ENCODE measurements around the gene KRT17.

DNA sequence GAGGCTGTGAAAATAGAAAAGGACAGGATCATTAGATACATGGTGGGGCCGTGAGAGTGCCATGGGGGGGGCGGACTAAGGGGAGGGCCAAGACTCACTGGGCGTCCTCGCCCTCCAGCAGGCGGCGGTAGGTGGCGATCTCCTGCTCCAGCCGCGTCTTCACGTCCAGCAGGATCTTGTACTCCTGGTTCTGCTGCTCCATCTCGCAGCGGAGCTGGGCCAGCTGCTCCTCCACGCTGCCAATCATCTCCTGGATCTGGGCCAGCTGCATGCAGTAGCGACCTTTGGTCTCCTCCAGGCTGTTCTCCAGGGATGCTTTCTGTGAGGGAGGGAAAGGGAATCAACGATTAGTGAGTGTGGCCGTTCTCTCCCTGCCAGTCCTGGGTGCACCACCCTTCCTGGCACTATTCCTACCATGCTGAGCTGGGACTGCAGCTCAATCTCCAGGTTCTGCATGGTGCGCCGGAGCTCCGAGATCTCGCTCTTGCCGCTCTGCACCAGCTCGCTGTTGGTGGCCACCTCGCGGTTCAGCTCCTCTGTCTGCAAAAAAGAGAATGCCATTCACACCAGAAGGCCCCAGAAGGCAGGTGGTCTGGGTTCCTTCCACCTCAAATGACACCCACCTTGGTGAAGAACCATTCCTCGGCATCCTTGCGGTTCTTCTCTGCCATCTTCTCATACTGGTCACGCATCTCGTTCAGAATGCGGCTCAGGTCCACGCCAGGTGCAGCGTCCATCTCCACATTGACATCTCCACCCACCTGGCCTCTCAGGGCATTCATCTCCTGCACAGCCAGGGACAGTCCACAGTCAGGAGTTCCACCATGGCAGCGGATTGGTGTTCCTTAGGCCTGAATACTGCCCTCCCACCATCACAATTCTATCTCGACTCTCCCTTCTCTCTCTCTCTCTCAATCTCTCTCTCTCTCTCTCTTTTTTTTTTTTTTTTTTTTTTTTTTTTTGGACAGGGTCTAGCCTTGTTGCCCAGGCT, 40.9 kb downstream of the KRT17 start:
- TF ChIP-seq, protein P1, sequence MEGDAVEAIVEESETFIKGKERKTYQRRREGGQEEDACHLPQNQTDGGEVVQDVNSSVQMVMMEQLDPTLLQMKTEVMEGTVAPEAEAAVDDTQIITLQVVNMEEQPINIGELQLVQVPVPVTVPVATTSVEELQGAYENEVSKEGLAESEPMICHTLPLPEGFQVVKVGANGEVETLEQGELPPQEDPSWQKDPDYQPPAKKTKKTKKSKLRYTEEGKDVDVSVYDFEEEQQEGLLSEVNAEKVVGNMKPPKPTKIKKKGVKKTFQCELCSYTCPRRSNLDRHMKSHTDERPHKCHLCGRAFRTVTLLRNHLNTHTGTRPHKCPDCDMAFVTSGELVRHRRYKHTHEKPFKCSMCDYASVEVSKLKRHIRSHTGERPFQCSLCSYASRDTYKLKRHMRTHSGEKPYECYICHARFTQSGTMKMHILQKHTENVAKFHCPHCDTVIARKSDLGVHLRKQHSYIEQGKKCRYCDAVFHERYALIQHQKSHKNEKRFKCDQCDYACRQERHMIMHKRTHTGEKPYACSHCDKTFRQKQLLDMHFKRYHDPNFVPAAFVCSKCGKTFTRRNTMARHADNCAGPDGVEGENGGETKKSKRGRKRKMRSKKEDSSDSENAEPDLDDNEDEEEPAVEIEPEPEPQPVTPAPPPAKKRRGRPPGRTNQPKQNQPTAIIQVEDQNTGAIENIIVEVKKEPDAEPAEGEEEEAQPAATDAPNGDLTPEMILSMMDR (IDR thresholded peaks at IDR 0.05; ENCODE audit: borderline replicate concordance, extremely low read depth, low read length, poor library complexity, severe bottlenecking), result no peak
- no peak for TF ChIP-seq EZH2 (IDR thresholded peaks at IDR 0.05; ENCODE audit: borderline replicate concordance, low read depth, low read length, severe bottlenecking)
